OCI-LY7 (cell line): Measurements from ENCODE around the gene FAM216A.

ENCODE experiments used
- CTCF ChIP-seq: fragments of 200-600 bp; sonication (generic); conservative IDR thresholded peaks from 2 replicates; pipeline ENCODE4 v1.5.1; 2014; ENCODE audit warnings: mild to moderate bottlenecking, antibody characterized with exemption, low read length, moderate library complexity, mixed read lengths
- EZH2phosphoT487 ChIP-seq: fragments of 200-600 bp; sonication (generic); IDR thresholded peaks from 2 replicates; pipeline ENCODE4 v1.6.1; 2018; ENCODE audit warnings: low read depth, borderline replicate concordance, mild to moderate bottlenecking, mixed run types, antibody characterized with exemption, low read length, moderate library complexity, mixed read lengths

DNA sequence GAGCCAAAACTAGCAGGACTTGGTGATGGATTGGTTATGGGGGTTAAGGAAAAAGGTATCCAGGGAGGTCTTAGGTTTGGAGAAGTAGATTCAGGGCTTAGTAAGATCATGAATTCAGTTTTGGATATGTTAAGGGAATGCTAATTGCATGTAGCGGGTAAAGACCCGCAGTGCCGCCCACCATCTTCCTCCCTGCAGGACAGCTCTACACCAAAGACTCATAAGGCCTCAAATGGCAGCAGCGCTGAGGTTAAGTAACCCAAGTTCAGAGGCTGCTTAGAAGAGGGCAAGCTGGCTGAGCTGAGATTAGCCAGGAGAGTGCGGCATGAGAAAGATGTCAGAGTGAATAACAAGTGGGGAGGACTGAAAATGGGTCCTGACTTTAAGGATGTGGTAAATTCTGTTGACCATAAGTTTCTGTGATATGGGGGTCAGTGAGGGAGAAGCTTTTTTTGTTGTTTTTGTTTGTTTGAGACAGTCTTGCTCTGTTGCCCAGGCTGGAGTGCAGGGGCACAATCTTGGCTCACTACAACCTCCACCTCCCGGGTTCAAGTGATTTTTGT lies 59.7 kb downstream of the FAM216A start:
- TF ChIP-seq CTCF, result no peak
- TF ChIP-seq EZH2phosphoT487, result no peak
